IPS DF 4.7 (cell line): ENCODE results near the gene PTPN23.
"Not testable (repeated sequence)": the region's sequence is repeated elsewhere in the genome, so short reads cannot be mapped to it uniquely, and the experiment has no call there.

Source experiments
- DNase-seq: peaks from one replicate; pipeline ENCODE4 v3.0.0-alpha.2; 2013; ENCODE audit warnings: low spot score; ENCODE audit errors: extremely low read depth

Gene PTPN23

DNA sequence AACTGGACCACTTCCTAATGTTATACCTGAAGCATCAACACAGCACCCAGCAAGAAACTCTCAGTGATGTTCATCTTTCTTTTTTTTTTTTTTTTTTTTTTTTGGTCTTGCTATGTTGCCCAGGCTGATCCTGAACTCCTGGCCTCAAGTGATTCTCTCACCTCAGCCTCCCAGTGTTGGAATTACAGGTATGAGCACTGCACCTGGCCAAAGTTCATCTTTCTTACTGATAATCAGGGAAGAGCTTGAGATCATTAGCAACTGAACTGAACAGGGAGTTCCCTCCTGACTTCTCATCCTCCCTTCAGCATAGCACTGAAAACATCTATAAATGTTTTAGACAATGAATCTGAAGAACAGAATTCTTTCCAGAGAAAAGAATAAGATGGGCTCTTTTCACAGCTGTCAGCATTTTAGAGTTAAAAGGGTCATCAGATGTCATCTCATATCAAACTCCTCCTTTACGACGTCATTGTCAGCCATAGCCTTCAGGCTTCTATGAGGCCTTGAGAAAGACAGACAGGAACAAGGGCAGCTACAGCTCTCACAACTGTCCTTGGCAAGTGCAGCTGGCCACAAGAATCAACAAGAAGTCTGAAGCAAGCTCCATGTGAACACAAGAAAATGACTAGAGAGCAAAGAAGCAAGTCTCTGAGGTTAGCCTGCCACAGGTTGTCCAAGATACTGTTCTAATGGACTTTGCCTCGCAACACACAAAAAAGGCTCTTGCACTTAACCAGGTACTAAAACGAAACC lies 61.2 kb downstream of the PTPN23 start:
- no peak for DNase-seq

DNA sequence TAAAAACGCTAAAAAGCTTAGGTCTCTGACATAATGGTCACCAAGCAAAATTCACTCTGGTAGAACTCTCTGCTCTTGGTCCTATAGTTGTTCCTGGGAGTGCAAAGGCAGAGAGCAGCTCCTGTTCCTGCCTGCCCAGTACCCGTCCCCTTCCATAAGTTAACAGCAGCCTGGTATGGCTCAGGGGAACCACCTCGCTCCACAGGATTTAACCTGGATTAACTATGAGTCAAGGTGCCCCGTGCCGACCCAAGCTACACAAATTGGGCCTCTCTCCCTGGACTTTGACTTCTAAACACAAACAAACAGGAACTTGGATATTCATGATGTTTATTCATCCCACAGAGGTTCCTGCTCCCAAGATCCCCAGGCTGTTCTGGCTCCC lies 62.8 kb downstream of the PTPN23 start:
- DNase-seq: no peak

DNA sequence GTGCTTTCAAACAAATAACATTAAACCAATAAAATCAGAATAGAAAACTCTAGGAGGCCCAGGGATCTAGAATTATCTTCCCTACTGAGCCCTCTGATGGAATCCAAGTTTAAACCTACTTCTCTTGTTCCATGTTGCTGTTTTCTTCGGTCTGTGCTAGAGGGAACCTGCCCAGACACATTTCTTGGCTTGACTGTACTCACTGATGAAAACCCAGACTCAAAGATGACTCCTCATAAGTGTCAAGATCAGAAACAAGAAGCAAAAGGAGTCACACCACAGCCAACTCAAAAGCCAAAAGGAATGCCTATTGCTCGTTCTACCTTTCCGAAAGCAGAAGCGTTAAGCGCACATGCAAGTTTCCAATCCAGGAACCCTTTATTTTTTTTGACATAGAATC lies 63.3 kb downstream of the PTPN23 start:
- no peak for DNase-seq

DNA sequence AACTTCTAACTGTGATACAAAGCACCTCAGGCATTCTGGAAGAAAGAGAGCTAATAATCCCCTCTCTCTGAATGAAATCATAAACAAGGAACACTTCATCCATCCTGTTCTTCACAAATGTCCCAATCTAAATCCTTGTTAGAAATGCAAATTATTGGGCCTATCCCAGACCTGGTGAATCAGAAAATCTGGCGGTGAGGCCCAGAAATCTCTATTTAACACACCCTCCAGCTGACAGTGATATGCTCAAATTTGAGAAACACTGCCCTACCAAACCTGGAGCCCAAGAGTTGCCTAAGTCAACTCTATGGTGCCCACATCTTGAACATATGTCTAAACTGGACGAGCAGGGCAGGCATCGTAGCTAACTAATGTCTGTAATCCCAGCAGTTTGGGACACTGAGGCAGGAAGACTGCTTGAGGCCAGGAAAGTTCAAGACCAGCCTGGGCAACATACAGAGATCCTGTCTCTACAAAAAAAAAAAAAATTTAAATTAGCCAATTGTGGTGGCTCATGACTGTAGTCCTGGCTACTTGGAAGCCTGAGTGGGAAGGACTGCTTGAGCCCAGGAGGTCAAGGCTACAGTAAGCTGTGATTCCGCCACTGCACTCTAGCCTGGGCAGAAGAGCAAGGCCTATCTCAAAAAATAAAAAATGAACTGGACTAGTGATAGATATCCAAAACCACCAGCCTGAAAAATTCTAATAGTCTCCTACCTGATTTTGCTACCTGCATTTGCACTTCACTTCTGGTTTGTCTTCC lies 71.8 kb downstream of the PTPN23 start:
- DNase-seq: no peak

DNA sequence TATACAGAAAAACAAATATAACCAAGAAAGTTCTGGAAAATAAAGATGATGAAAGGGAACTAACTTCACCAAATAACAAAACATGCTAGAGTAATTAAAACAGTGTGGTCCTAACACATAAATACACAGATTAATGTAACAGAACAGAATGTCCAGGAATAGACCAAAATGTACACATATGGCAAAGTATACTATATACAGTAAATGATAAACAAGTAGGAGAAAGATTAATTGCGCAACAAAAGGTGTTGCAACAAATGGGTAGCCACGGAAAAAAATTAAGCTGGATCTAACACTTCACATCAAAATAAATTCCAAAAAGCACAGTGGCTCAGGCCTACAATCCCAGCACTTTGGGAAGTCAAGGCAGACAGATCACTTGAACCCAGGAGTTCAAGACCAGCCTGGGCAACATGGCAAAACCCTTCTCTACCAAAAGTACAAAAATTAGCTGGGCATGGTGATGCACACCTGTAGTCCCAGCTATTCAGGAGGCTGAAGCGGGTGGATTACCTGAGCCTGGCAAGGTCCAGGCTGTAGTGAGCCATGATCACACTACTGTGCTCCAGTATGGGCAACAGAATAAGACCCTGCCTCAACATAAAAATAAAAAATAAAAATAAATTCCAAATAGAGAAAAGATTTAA lies 75.1 kb downstream of the PTPN23 start:
- no peak for DNase-seq

DNA sequence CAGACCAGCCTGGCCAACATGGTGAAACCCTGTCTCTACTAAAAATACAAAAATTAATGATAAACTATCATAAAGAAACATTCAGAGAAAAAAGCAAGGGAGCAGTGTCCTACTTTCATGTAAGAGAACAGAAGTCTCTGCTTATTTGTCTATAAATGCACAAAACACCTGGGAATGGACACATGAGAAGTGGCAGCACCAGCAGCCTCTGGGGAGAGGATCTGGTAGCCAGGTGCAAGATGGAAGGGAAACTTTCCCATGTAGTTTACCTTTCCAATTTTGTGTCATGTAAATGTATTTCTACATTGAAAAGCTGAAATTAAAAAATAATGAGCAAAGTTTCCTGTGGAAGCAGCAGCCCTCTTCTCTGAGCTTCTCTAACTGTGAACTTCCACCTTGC lies 76.2 kb downstream of the PTPN23 start:
- no peak for DNase-seq

DNA sequence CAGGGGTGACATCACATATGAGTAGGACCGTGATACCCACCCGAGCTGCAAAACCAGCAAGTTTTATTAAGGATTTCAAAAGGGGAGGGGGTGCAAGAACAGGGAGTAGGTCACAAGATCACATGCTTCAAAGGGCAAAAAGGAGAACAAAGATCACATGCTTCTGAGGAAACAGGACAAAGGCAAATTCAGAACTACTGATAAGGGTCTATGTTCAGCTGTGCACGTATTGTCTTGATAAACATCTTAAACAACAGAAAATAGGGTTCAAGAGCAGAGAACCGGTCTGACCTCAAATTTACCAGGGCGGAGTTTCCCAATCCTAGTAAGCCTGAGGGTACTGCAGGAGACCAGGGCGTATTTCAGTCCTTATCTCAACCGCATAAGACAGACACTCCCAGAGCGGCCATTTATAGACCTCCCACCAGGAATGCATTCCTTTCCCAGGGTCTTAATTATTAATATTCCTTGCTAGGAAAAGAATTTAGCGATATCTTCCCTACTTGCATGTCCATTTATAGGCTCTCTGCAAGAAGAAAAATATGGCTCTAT lies 78.8 kb downstream of the PTPN23 start:
- not testable (repeated sequence) for DNase-seq
